OCI-LY1 (cell line): ENCODE results near the gene SAG.

Experiments
- EZH2 ChIP-seq: fragments of 200-600 bp; sonication (generic), shearing (Covaris generic); IDR thresholded peaks from 2 replicates; pipeline ENCODE4 v1.8.0; 2017; ENCODE audit warnings: borderline replicate concordance, mixed run types, mild to moderate bottlenecking, antibody characterized with exemption, low read length, moderate library complexity, mixed read lengths
- TF ChIP-seq, protein P1 (sequence below): fragments of 200-600 bp; sonication (generic), shearing (Covaris generic); IDR thresholded peaks from 2 replicates; pipeline ENCODE4 v1.5.1; 2017; ENCODE audit warnings: mild to moderate bottlenecking, antibody characterized with exemption, low read length, moderate library complexity, mixed read lengths

DNA sequence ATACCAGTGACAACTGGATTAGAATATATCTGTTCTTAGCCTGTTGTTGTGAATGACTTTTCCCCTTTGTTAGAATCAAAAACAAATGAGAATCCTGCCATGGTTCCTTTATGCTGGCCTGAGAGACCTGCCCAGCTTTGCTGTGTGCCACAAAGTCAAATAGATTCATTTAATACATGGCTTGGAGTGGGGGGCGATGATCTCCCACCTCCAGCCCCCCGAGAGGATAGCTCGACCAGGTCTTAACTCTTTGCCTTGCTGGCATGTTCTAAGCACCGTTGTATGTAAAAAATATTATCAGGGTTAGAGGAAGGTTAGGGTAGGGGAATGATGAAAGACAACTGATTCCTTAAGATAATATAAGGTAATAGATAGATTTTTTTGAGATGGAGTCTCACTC, 24.5 kb downstream of the SAG start:
- no peak for TF ChIP-seq EZH2
- TF ChIP-seq, protein P1, sequence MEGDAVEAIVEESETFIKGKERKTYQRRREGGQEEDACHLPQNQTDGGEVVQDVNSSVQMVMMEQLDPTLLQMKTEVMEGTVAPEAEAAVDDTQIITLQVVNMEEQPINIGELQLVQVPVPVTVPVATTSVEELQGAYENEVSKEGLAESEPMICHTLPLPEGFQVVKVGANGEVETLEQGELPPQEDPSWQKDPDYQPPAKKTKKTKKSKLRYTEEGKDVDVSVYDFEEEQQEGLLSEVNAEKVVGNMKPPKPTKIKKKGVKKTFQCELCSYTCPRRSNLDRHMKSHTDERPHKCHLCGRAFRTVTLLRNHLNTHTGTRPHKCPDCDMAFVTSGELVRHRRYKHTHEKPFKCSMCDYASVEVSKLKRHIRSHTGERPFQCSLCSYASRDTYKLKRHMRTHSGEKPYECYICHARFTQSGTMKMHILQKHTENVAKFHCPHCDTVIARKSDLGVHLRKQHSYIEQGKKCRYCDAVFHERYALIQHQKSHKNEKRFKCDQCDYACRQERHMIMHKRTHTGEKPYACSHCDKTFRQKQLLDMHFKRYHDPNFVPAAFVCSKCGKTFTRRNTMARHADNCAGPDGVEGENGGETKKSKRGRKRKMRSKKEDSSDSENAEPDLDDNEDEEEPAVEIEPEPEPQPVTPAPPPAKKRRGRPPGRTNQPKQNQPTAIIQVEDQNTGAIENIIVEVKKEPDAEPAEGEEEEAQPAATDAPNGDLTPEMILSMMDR, result no peak
